ENCODE results near the gene DAND5. TPM values are rescaled to one million over a fixed set of nuclear protein-coding genes. Genes with fewer than 3 reads are reported as not detected.

Gene DAND5
- total RNA-seq, 1 donor from 2014 or later = not detected

DNA sequence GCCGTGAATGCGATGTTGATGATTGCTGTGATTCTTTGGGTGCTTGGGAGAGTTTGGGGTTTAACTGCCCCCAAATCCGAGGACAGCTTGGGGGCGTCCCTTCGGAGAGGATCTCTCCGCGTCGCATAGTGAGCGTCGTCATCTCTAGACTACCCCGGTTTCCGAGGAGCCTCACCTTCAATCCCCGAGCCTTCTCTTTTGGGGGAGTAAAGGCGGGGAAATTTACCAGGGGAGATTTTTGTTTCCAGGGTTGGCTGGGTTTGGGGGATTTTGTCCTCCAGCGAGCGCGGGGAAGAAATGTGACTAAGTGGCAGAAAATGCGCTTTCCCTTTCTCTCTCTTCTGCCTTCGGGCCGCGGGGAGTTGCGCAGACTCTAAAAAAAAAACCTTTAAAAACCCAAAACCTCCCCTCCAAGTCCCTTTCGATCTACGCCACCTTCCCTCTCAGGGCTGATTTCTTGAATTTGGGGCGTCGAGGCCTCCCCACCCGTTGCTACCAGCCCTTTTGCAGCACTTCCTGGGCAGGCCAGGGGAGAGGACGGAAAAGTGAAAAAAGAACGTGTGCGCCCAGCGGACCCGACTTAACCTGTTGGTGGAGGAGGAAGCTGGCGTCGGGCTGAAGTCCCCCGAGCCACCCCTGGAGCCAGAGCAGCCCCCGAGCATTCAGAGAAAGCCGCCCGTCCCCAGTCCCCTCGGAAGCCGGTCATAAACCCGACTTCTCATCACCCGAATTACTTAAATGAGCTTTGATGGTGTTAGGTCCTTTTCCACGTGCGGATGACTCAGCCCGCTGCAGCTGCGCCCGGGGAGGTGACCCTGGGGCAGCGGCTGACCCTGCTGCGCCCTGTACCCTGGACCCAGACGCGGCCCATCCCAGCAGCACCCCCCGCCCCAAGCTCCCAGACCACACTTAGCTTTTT is 43.6 kb downstream of the DAND5 start:
- TF ChIP-seq, protein P1, sequence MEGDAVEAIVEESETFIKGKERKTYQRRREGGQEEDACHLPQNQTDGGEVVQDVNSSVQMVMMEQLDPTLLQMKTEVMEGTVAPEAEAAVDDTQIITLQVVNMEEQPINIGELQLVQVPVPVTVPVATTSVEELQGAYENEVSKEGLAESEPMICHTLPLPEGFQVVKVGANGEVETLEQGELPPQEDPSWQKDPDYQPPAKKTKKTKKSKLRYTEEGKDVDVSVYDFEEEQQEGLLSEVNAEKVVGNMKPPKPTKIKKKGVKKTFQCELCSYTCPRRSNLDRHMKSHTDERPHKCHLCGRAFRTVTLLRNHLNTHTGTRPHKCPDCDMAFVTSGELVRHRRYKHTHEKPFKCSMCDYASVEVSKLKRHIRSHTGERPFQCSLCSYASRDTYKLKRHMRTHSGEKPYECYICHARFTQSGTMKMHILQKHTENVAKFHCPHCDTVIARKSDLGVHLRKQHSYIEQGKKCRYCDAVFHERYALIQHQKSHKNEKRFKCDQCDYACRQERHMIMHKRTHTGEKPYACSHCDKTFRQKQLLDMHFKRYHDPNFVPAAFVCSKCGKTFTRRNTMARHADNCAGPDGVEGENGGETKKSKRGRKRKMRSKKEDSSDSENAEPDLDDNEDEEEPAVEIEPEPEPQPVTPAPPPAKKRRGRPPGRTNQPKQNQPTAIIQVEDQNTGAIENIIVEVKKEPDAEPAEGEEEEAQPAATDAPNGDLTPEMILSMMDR (IDR thresholded peaks at IDR 0.05) = no peak
- peaks cover 71% of the 10 kb centered on the region for H3K27me3 Mint-ChIP-seq (ENCODE audit: unreplicated experiment)
- H3K36me3 Mint-ChIP-seq (ENCODE audit: unreplicated experiment) = peaks cover 30% of the 10 kb centered on the region
- peak overlapping the region; percentile 77 for H3K4me3 Mint-ChIP-seq (ENCODE audit: unreplicated experiment)
- H3K4me1 Mint-ChIP-seq (ENCODE audit: unreplicated experiment) = peaks cover 59% of the 10 kb centered on the region
- DNase-seq (ENCODE audit: extremely low spot score, unreplicated experiment) = no peak
- H3K9me3 Mint-ChIP-seq (ENCODE audit: unreplicated experiment) = no peaks in the 10 kb centered on the region
- peak overlapping the region; percentile 91 for H3K27ac Mint-ChIP-seq (ENCODE audit: unreplicated experiment)

DNA sequence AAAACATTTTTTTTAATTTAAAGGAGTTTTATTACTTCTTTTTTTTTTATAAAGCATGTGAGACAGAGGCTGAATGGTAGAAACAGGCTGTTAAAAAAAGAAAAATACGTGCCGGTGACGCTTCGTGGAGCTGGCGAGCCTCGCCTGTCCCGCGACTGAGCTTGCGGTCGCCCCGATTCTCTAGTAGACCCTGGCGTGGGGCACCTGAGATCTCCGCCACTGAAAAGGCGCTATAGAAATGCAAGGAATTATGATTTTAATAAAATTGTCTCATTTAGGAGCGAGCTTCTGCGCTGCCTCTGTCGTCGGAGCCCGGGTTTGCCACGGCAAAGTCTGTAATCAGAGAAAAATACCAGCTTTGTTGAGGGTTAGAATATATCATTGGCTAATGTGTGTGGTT is 44.3 kb downstream of the DAND5 start:
- Mint-ChIP-seq H3K4me3 (ENCODE audit: unreplicated experiment) (peak overlapping the region; percentile 77), H3K9me3 (ENCODE audit: unreplicated experiment) (no peaks in the 10 kb centered on the region), H3K27me3 (ENCODE audit: unreplicated experiment) (peaks cover 76% of the 10 kb centered on the region), H3K4me1 (ENCODE audit: unreplicated experiment) (peaks cover 61% of the 10 kb centered on the region), H3K36me3 (ENCODE audit: unreplicated experiment) (peaks cover 31% of the 10 kb centered on the region), H3K27ac (ENCODE audit: unreplicated experiment) (peak overlapping the region; percentile 91)
- DNase-seq (ENCODE audit: extremely low spot score, unreplicated experiment) = no peak
- TF ChIP-seq, protein P1 (IDR thresholded peaks at IDR 0.05) = no peak

DNA sequence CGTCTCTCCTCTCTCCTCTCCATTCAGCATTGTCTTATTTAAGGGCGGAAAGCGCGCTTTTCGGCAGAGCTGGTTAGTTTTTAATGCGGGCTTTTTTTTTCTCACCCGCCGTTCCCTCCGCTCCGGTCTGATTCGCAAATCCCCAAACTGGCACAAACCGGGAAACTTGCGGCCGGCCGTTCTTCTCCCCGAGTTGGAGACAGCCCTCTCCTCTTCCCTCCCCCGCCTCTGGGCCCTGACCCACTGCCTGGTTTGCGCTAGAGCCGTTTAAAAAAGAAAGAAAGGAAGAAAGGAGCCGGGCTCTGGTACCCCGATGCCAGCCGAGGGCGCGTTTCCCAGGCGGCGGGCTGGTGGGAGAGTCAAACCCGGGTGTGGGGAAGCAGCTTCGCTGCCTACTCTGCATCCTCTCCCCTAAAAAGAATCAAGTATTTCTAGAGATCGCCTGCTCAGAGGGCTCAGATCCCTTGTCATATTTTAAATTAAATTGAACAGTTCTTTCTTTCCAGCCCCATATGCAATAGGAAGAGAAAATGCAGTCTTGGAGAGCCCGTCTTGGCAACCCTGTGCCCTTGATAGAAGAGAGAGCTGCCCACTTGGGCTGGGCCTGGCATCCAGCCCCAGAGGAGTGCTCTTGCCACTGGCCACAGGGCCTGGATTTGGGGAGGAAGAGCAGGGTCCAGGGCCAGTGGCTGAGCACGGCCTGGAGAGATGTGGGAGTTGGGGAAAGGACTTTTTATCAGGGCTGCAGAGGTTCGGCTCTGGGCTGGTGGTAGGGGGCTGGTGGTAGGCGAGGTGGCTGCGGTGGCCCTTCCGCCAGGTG is 44.9 kb downstream of the DAND5 start:
- DNase-seq (ENCODE audit: extremely low spot score, unreplicated experiment) = no peak
- peak overlapping the region; percentile 91 for H3K27ac Mint-ChIP-seq (ENCODE audit: unreplicated experiment)
- H3K4me1 Mint-ChIP-seq (ENCODE audit: unreplicated experiment) = peaks cover 61% of the 10 kb centered on the region
- H3K4me3 Mint-ChIP-seq (ENCODE audit: unreplicated experiment) = peak overlapping the region; percentile 77
- H3K9me3 Mint-ChIP-seq (ENCODE audit: unreplicated experiment) = no peaks in the 10 kb centered on the region
- peaks cover 27% of the 10 kb centered on the region for H3K36me3 Mint-ChIP-seq (ENCODE audit: unreplicated experiment)
- peaks cover 78% of the 10 kb centered on the region for H3K27me3 Mint-ChIP-seq (ENCODE audit: unreplicated experiment)
- TF ChIP-seq, protein P1 (IDR thresholded peaks at IDR 0.05) = no peak

DNA sequence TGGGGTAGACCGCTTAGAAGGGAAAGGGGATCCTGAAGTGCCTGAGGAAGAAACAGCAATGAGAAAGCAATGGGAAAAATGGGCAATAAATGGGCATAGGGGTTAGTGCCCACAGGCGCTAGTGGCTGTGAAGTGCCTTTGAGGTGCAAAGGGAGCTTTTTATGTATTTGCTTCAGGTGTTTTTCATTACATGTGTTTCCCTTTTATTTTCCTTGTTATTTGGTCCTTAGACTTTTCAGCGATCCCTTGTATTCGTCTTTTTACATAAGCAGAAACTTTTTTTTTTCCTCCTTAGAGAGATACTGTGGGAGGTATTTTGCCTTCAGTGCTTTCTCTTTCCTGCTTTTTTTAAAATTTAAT is 45.5 kb downstream of the DAND5 start:
- TF ChIP-seq, protein P1 (IDR thresholded peaks at IDR 0.05) = no peak
- Mint-ChIP-seq H3K9me3 (ENCODE audit: unreplicated experiment) (no peaks in the 10 kb centered on the region), H3K27me3 (ENCODE audit: unreplicated experiment) (peaks cover 79% of the 10 kb centered on the region), H3K36me3 (ENCODE audit: unreplicated experiment) (peaks cover 29% of the 10 kb centered on the region), H3K4me3 (ENCODE audit: unreplicated experiment) (no peak overlapping the region), H3K4me1 (ENCODE audit: unreplicated experiment) (peaks cover 57% of the 10 kb centered on the region), H3K27ac (ENCODE audit: unreplicated experiment) (no peak overlapping the region)
- no peak for DNase-seq (ENCODE audit: extremely low spot score, unreplicated experiment)
